NCI-H1694 (cell line): ENCODE results near the gene SLC4A5.

Source experiments
- DNase-seq: peaks from one replicate; lab custom pipeline; 2025; lab: John Stamatoyannopoulos, UW

SLC4A5 gene, protein sequence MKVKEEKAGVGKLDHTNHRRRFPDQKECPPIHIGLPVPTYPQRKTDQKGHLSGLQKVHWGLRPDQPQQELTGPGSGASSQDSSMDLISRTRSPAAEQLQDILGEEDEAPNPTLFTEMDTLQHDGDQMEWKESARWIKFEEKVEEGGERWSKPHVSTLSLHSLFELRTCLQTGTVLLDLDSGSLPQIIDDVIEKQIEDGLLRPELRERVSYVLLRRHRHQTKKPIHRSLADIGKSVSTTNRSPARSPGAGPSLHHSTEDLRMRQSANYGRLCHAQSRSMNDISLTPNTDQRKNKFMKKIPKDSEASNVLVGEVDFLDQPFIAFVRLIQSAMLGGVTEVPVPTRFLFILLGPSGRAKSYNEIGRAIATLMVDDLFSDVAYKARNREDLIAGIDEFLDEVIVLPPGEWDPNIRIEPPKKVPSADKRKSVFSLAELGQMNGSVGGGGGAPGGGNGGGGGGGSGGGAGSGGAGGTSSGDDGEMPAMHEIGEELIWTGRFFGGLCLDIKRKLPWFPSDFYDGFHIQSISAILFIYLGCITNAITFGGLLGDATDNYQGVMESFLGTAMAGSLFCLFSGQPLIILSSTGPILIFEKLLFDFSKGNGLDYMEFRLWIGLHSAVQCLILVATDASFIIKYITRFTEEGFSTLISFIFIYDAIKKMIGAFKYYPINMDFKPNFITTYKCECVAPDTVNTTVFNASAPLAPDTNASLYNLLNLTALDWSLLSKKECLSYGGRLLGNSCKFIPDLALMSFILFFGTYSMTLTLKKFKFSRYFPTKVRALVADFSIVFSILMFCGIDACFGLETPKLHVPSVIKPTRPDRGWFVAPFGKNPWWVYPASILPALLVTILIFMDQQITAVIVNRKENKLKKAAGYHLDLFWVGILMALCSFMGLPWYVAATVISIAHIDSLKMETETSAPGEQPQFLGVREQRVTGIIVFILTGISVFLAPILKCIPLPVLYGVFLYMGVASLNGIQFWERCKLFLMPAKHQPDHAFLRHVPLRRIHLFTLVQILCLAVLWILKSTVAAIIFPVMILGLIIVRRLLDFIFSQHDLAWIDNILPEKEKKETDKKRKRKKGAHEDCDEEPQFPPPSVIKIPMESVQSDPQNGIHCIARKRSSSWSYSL

DNA sequence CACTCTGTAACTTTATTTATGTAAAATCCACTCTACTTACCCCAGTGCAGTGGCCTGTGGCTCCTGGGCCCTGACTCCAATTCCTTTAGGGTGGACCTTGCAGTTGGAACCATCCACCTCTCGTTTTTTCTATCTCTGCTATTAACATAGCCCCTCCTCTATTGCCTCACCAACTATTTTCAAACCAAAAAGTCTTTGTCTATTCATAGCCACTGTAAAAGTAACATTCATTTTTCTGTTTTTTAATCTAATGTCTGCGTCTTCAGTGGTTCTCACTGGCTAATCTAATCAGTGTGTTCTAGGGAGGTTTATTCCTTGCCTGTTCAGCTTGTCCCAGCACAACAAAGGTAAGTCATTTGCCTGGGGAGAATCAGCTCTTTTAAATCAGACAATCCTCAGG is at the start of gene SLC4A5:
TSS of gene SLC4A5 (minus strand) at position 101 of the 400 bp plus-strand sequence. CDS start 28,393 bp downstream, outside the sequence.
- no peak for DNase-seq

DNA sequence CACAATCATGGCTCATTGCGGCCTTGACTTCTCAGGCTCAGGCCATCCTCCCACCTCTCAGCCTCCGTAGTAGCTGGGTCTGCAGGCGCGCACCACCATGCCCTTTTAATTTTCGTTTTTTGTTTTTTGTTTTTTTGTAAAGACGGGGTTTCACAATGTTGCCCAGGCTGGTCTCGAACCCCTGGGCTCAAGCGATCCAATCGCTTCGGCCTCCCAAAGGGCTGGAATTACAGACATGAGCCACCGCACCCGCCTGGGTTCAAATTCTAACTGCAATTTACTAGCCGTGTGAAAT is 49.2 kb upstream of the SLC4A5 start:
- DNase-seq = no peak

DNA sequence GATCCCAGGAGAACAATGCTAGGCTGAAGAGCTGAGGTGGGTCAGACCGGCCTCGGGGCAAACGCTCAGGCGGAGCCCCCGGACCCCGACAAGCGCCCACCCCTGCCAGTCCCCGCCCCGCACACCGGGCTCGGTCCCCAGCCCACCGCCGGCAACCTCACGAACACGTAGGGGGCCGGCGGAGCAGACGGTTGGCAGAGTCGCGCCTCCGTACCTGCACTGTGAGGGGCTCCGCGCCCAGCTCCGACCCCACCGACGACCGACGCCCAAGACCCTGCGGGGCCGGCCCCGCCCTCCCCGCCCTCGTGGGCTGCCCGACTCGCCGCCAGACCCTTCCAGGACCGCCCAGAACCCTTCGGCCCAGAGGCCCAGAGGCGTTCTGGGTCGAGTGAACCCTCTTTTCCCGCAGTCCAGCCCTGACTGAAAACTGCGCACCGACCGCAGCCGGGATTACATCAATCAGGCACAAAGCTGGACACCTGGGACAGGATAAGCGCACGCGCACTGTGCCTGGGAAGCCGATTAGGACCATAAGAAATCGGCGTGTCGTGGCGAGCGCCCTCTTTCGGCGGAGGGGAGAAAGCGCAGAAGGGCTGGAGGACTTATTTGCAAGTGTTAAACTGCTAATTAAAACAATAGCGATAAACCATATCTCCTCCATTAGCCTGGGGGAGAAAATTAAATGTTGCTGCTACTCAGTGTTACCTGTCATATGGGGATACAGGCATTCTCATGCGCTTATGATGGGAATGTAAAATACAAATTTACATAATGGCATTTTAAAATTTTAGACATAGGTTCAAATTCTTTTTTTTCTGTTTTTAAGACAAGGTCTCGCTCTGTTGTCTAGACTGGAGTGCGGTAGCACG is 48.6 kb upstream of the SLC4A5 start:
- DNase-seq = peak; percentile 88

DNA sequence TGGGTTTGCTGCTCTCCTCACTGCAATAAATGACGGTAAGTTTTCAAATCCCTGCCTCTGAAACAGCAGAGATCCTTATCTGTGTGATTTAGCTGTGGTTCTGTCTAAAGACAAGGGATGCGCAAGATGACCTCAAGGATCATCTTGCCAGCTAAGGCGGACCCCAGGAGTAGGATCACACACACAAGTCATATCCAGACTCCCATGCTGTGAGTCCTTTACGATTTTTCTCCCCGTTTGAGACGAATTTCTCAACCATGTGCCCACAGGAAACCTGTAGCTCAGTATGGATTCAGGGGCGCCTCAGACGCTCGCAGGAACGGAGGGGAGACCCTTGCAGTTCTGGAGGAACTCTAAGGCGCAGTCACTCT is 48.0 kb upstream of the SLC4A5 start:
- DNase-seq = no peak

DNA sequence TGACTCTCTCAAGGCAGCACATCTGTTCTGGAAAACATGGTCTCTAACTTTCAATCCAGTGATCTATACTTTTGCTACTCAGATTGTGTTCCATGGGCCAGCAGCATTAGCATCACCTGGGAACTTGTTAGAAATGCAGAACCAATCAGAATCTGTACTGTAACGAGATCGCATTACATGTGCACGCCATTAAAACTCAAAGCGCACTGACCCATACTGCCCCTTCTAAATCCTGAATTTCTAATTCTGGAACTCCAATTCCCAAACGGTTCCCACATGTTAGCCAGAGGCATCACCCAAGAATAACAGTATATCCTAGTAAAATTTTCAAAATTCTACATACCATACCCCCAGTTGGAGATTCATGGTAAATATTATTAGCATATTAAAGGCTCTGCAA is 47.4 kb upstream of the SLC4A5 start:
- no peak for DNase-seq

- no peak for DNase-seq
Observed at GRCh38 chr2:74387346-74387745, 44.1 kb upstream of the SLC4A5 start.

- DNase-seq = no peak
Observed at GRCh38 chr2:74385396-74385795, 42.2 kb upstream of the SLC4A5 start.

- DNase-seq = no peak
Observed at GRCh38 chr2:74384051-74384450, 40.8 kb upstream of the SLC4A5 start.

- DNase-seq = no peak
Observed at GRCh38 chr2:74383254-74383653, 40.0 kb upstream of the SLC4A5 start.

DNA sequence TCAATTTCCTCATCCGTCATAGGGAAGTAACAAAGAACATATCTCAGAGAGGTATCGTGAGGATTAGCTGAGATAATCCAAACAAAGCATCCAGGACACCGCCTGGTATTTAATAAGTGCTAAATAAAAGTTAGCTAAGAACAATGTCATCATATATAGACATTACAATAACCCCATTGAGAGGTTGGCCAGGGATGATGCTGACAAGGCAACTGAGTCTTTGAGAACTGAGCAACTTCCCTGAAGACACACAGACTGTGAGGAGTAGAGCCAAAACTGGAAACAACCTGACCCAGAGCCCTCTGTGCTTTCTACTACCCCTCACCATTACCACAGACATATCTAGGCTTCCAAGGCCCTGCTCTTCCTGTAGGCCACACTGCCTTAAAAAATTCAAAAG is 38.5 kb upstream of the SLC4A5 start:
- no peak for DNase-seq

GRCh38 chr2:74379851-74380789 is 36.9 kb upstream of the SLC4A5 start, which contains the start of gene DCTN1:
Gene DCTN1, minus strand, starts transcription at chr2:74380311. Its CDS starts 274 bp downstream, at chr2:74380037.
- no peak for DNase-seq

GRCh38 chr2:74378007-74378406 is 34.8 kb upstream of the SLC4A5 start:
- no peak for DNase-seq

GRCh38 chr2:74375838-74376237 is 32.6 kb upstream of the SLC4A5 start:
- DNase-seq = no peak

DNA sequence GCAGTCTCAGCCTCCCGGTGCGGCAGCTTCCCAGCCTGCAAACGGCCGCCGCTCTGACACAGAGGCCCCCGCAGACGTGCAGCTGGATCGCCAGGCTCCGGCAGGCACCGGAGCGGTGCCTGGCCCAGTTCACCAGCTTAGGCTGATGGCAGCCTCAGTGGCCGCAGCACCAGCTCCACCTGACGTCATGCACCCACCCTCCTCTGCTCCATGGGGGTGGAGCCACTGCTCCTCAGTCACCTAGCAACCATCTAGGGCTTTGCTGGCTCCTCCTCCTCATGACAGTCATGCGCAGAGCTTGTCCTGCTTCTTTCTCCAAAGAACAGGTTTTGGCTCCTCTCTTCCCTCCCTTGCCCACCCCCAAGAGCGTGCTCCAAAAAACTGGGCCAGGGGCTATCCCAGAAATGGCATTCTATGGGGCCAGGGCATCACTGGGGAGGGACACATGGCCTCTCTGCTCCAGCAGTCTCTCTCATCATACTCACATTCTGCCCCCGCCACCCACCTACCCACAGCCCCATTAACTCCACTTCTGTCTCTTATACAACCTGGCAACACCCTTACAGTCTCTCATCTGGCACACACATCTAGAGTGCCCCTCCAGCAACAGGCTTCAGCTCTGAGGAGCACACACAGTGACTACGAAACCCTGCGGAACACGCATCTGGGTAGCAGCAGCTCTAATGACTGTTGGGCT is 31.4 kb upstream of the SLC4A5 start:
- DNase-seq = peak; percentile 89

DNA sequence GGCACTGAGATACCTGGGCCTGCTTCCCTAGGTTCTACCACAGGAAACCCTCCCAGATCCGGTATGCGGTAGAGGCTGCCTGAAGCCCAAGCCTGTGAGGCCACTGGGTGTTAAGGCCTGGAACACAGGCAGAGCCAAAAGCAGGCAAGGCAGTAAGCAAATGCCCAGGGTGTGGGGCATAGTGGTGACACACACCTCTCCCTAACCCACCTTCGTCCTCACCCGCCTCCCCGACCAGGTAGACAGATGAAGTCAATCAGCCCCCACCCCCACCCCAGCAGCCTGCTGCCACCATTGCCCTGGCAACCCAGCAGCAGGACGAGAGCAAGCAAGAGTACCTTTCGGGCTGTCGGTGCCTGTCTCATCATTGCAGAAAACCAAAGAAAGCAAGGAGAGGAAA is 30.8 kb upstream of the SLC4A5 start:
- DNase-seq = no peak

- DNase-seq = no peak
Observed at GRCh38 chr2:74373221-74373676, 30.0 kb upstream of the SLC4A5 start.

GRCh38 chr2:74372674-74373073 is 29.5 kb upstream of the SLC4A5 start:
- DNase-seq = no peak

DNA sequence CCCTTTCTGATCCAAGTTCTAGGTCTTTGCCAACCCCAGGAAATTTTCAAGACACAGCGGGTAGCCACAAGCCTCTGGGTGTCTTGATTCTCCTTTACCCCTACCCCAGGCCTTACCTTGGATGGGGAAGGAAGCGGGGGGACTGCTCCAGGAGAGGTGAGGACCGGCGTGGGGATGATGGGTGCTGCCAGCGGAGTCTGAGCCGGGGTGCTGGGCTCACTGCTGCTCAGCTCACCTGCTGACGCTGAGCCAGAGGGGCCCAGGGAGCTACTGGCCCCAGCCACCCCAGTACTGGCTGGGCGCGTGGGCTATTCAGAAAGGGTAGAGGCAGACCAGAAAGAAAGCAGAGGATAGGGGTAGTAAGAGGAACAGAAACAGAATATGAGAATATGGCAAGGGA is 28.2 kb upstream of the SLC4A5 start:
- no peak for DNase-seq

DNA sequence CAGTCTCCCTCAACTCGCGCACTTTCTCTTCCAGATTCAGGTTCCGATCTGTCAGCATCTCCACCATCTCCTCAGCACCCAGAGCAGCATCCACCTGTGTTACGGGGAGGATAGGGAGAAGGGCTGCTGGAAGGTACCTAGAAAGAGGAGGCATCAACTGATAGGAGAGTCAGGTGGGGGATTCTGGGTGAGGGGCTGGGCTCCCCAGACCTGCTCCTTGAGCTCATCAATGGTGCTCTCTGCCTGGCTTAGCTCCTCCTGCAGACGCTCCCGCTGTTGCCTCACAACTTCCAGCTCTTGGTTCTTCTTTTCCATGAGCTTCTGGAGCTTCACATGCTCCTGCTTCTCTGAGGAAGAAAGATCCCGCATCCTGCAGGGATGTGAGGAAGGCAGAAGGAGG is 26.8 kb upstream of the SLC4A5 start:
- DNase-seq = no peak

GRCh38 chr2:74368499-74368898 is 25.3 kb upstream of the SLC4A5 start:
- DNase-seq = no peak
